ENCODE data around the gene ACAA1.

- TF ChIP-seq CBX5 (CRISPR knock-in tag; IDR thresholded peaks at IDR 0.05; ENCODE audit: borderline replicate concordance): no peak
- TF ChIP-seq POLR2A (IDR thresholded peaks at IDR 0.05; ENCODE audit: insufficient read depth in 1 of 2, low read depth in 2 of 2, low read length in 2 of 2): no peak
These were observed 11.5 kb upstream of the ACAA1 start for GRCh38 chr3:38148311-38148882.
